ENCODE measurements around the gene SIRPD.
"Not testable (repeated sequence)": the region's sequence is repeated elsewhere in the genome, so short reads cannot be mapped to it uniquely, and the experiment has no call there.

The SIRPD gene

DNA sequence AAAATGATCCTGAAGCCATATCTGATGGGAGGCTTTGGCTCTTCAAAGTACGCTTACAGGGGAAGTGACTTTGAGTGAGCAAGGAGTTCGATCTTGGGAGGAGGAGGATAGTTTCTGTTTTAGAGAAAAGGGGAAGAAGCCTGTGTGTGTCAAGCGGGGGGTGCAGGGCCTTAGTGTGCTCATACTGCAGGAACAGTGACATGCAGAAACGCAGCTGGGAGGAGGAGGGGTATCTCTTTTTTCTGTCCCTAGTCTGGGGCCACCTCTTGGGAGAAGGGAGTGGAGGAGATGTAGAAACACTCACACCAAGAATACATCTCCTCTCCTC, 19.8 kb downstream of the SIRPD start:
- peak; percentile 70 for DNase-seq (ENCODE audit: low spot score)

DNA sequence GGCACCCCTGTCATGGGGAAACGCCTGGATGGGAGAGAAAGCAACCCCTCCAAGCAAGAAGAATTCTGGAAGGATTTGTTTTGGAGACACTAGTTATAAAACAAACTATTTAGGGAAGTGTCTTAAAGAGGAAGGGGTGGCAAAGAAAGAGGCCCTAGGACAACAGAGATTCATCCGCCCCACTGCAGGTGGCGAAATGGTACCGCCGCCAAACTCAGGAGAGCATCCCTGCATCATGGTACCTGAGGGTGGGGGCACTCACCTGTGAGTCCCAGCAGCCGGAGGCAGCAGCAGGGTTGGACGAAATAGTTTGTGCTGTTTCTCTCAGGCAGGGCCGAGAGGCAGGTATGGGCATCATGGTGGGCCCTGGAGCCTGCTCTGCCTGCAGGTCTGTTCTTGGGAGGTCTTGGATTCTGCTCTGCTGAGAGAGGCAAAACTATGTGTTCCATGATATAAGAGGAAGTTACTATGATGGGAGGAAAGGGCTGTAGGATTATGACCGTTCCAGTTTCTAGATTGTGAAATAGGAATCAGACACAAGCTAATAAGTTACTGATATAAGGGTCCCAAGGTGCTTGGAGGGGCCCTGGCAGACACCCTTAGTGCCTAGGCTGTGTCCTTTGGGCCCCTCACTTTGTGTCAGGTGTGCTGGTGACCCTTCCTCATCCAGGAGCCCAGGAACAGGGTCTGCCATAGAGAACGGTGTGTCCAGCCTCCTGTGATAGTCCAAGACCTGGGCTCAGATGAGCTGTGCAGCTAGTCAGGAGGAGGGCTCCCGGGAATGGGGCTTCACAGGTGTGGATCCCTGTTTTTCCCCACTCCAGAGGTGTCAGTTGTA, 20.4 kb downstream of the SIRPD start:
- DNase-seq (ENCODE audit: low spot score) = no peak

DNA sequence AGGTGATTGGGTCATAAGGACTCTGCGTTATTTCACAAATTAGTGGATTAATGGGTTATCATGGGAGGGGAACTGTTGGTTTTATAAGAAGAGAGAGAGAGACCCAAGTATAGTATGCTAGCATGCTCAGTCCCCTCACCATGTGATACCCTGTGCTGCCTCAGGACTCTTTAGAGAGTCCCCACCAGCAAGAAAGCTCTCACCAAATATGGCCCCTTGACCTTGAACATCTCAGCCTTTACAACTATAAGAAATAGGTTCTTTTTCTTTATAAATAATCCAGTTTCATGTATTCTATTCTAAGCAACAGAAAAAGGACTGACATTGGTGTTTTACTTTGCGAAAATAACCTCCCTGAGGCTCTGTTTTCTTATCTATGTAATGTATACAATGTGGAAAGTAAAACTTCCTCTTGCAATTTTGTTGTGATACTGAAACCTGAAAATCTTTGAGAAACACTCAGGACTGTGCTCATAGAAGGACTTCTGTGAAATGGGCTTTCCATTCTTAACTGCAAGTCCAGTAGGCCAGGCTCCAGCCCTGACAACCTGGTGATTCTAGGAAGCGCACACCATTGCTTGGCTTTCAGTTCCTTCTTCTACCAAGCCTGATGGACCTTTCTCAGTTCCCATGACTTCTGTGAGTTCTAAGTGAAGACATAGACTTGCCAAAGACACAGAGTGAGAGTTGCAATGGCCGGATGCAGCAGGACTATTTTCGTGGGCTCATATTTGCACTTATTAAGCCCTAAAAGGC, 21.9 kb downstream of the SIRPD start:
- peak; percentile 70 for DNase-seq (ENCODE audit: low spot score)

DNA sequence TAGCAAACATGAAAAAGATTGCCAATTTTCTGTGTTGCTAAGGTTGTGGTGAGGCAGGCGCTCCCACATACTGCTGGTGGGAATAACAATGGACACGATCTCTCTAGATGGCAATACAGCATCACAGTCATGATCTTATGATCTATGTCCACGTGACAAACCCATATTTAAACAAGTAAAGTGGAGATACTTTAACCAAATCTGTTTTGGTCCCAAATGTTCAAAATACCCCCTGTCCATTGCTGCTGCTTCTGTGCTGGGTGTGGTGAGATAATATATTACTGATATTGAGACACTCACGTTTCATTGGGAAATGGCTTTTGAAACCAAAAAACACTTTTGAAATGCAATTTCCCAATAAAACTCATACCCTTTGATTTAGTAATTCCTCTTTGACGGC, 23.0 kb downstream of the SIRPD start:
- DNase-seq (ENCODE audit: low spot score) = peak; percentile 16

DNA sequence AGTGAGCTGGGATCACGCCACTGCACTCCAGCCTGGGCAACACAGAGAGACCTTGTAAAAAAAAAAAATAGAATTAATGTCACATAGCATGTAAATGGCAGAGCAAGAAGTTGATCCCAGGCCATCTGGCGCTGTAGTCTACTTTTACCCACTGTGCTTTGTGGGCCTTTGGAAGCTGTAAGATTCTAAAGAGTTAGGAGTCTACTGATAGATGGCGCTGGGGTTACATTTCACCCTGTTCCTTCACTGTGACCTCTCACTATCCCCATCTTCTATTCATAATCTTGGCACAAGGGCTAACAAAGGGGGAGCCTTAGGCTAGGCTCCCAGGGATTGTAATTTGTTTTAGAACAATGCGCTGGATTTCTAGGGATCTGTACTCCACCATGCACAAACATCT, 24.4 kb downstream of the SIRPD start:
- no peak for DNase-seq (ENCODE audit: low spot score)

DNA sequence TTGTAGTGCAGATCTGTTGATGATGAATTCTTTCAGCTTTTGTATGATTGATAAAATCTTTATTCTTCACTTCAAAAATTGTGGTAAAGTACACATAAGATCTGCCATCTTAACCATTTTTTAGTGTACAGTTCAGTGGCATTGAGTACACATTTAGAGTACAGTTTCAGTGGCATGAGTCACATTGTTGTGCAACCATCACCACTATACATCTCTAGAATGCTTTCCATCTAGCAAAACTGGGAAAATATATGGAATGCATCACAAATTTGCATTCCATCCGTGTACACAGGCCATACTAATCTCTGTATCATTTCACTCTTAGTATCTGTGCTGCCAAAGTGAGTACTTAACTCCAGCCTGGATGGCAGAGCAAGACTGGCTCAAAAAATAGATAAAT, 28.7 kb downstream of the SIRPD start:
- DNase-seq (ENCODE audit: low spot score) = no peak

DNA sequence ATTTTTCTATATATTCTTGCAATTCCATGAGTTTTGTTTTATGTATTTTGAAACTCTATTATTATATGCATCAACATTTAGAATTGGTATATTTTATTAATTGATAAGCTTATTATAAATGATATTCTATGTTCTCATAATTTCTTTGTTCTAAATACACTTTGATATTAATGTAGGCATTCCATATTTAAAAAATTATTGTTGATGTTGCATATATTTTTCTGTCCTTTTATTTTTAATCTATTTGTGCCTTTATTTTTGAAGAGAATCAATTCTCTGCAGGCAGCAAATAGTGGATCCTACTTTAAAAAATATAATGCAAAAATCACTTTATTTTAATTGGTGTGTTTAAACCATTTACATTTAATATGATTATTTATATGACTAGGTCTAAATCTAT, 29.6 kb downstream of the SIRPD start:
- no peak for DNase-seq (ENCODE audit: low spot score)

DNA sequence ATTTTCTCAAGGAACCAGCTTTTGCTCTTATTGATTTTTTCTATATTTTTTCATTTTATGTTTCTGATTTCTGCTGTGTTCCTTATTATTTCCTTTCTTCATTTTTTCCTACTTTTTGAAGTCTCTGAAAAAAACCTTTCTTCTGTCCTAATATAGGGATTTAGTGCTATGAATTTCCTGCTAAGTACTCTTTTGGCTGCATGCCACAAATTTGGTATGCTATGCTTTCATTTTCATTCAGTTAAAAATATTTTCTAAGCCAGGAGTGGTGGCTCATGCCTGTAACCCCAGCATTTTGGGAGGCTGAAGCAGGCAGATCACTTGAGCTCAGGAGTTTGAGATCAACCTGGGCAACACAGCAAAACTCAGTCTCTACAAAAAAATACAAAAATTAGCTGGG, 30.6 kb downstream of the SIRPD start:
- no peak for DNase-seq (ENCODE audit: low spot score)

DNA sequence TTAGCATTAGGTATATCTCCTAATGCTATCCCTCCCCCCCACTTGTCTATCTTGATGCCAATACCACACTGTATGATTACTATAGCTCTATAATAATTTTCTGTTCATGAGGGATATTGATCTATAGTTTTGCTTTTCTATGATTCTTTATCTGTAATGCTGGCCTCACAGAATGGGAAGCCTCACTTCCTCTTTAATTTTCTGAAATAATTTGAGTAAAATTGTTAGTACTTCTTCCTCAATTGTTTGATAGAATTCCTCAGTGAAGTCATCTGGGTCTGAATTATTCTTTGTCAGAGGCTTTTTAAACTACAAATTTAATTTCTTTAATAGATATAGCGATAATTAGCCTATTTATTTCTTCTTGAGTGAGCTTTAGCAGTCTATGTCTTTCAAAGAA, 31.2 kb downstream of the SIRPD start:
- DNase-seq (ENCODE audit: low spot score) = no peak

DNA sequence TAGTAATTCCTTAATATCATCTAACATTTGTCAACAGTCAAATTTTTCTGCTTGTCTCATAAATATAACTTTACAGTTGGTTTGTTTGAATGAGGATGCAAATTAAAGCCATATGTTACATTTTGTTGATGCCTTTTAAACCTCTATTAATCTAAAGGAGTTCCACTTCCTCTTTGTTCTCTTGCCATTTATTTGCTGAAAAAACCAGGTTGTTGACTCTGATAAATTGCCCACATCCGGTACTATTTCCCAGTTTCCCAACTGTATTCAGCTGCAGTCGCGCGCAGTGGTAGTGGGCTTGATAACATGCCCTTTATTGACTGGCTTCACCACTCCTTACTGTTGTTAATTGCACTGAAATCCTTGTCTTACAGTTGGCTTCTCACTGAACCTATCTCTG, 33.5 kb downstream of the SIRPD start:
- DNase-seq (ENCODE audit: low spot score) = no peak

DNA sequence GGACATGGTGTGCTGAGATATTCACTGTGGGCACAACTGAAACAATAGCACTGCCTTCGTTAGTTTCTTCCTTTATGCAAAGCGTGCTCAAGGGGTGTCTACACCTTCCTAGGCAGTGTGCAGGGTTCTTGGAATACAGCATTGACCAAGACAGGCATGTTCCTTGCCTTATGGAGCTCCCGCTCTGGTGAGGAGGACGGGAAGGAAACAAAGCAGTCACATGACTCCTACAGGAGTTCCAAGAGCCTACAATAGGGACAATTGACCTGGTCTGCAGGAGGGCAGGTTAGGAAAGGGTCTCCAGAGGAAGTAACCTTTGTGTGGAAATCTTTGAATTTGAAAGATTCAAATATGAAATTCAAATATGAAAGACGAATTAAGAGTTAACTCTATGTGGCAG, 40.5 kb downstream of the SIRPD start:
- DNase-seq (ENCODE audit: low spot score) = no peak

DNA sequence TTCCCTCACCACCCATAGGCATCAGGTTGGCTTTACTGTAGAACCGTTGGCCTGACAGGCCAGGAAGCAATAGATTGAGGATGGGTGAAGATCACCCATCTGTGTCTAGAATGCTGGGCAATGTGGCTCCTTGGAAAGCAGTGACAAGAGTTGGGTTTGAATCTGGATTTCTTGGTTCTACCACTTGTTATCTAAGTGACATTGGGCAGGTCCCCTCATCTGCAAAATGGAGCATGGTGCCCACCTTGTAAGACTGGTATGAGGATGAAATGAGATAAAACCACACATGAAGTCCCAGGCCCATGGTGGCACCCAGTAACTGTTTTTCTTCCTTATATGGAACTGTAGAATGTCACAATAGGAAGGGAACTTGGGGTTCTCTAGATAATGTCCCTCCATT, 43.7 kb downstream of the SIRPD start:
- no peak for DNase-seq (ENCODE audit: low spot score)

DNA sequence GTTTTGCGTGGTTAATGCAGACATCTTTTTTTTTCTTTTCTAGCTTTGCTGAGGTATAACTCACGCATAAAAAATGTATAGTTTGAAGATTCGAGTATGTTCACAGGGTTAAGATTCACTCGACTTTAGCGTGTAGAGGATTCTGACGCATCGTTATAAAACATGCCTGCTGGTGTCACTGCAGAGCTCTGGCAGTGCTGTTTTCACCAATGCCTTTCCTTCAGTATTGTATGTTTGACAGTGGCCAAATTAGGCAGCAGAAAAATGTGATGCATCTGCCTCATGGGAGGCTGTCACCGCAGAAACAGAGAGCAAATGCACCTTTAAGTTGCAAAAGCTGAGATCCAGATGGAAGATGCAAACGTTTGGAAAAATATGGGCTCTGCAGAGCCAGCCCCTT, 48.3 kb downstream of the SIRPD start:
- peak; percentile 75 for DNase-seq (ENCODE audit: low spot score)

DNA sequence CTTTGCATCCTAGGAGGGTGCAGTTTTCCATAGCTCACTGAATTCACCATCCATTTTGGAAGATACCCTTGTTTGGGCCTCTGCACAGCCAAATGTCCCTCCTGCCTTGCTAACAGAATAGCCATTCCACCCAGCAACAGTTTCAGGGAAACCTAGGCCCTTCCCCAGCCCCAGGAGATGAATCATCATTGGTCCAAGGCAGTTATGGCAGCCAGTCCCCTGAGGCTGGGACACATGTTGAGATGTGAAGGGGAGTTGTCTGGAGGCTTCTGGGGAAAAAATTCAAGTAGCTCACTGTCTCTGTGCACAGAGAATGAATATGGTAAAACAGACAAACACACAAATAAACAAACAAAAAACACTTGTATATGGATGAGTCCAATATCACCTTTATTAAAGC, 48.9 kb downstream of the SIRPD start:
- DNase-seq (ENCODE audit: low spot score) = no peak

DNA sequence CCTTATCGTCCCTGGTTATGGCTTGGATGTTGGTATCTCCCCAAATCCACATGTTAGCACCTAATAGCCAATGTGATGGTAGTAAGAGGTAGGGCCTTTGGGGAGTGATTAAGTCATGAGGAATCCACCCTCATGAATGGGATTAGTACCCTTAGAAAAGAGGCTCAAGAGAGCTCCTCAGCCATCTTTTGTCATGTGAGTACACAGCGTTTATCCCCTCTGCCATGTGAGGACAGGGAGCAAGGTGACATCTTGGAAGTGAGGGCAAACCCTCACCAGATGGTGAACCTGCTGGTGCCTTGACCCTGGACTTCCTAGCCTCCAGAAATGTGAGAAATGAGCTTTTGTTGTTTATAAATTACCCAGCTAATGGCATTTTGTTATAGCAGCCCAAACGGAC, 50.2 kb downstream of the SIRPD start:
- no peak for DNase-seq (ENCODE audit: low spot score)

DNA sequence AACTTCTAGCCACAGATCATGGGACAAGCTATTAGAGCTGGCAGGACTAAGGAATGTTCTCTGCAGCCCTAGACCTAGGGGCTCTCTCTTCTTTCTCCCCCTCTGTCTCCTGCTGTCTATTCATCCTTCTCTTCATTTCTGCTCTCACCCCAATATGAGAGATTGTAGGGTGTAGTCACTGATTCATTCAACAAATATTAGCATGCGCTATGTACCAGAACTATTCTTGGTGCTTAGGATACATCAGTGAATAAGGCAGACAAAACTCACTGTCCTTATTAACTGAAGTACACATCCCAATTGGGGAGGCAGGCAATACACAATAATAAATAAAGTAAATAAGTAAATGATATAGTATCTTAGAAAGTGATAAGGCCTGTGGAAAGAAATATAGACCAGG, 51.6 kb downstream of the SIRPD start:
- no peak for DNase-seq (ENCODE audit: low spot score)

DNA sequence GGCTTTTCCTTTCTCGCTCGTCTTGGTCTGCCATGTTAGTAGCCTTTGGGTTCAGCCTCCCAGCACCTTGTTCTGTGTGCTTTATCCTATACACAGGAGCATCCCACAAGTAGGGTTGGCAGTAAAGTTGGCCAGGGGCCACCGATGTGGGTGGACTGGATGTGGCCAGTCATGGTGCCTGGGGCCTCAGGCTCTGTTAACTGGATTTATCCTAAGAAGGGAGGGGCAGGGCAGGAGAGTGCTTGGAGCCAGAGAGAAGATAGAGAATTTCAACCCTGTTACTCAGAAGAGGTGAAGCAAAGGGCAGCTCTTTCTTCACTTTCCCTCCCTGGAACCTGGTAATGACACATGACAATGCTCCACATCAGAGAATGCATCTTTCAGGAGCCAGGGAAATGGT, 52.1 kb downstream of the SIRPD start:
- no peak for DNase-seq (ENCODE audit: low spot score)

DNA sequence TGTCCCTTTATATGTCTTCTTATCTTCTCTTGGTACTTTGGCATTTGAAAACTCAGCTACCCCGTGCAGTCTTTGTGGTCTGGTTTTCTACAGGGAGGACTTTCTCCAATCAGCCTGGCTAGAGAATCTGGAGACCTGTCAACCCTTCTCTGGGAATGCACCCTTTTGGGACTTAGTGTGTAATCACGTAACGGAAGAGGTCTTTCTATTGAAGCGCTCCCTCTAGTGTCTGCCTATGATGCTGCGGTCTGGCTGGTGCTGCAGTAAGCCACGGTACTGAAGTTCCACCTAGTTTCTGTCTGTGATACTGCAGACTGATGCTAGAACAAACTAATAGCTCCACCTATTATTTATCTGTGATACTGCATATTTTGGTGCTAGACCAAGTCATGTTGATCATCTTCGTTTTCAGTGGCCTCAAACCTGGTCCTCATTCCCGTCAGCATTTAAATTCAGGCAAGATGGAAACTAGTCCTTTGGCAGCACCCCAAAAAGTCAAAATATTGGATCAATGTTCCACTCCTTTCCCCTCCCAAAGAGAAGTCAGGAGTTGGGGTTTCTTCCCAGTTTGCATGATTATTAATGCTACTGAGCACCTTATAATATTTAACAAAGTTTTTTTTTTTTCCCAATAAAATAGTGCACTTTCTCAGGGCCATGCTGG, 53.8 kb downstream of the SIRPD start:
- DNase-seq (ENCODE audit: low spot score) = peak; percentile 92

DNA sequence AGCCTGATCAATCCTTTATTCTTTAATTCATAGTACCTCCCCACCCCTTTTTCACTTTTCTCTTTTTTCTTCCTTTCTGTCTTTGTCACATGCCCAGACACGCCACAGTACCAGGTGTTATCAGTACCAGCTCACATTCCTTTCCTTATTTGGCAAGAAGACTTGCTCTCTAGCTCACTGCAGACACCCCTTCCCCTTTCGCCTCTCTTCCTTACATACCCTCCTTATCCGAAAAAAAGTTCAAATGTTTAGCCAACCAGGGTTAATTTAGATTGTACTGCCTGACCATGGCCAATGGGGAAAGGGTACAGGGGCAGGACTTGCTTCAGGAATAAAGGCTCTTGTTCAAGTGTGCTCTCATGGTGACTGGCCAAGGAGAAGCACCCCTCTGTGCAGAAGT, 57.0 kb downstream of the SIRPD start:
- DNase-seq (ENCODE audit: low spot score) = no peak

DNA sequence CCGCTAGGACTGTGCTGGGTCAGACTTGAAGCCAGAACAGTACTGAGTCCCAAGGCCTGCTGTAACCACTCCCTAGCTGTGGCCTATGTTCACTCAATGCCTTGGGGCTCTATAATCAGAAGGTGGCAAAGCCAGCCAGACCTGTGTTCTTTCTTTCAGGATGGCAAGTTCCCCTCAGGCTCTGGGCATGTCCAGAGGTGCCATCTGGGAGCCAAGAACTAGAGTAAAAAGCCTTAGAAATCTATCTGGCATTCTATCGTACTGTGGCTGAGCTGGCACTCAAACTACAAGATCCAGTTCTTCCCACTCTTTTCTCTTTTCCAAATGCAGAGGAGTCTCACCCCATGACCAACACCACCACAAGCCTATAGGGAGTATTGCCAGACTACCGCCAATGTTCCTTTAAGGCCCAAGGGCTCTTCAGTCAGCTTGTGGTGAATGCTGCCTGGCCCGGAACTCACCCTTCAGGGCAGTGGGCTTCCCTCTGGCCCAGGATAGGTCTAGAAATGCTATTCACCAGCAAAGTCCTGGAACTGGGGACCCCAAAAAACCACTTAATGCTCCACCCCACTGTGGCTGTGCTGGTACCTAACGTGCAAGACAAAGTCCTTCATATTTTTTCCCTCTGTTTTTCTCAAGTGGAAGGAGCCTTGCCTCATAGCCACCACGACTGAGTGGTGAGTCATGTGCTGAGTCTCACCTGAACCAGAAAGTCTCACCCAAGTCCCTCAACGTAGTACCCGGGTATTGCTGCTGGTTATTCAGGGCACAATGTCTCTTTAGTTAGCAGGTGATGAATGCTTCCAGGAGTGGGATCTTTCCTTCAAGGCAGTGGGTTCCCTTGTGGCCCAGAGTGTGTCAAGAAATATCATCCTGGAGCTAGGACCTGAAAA, 57.7 kb downstream of the SIRPD start:
- no peak for DNase-seq (ENCODE audit: low spot score)

DNA sequence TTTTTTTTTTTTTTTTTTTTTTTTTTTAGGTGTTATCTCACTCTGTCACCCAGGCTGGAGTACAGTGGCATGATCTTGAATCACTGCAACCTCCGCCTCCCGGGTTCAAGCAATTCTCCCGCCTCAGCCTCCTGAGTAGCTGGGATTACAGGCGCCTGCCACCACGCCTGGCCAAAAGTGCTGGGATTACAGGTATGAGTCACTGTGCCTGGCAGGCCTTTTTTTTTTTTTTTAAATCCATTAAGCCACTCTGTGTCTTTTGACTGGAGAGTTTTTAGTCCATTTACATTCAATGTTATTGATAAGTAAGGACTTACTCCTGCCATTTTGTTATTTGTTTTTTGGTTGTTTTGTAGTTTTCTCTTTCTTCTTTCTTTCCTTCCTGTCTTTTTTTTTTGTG, 60.1 kb downstream of the SIRPD start:
- not testable (repeated sequence) for DNase-seq (ENCODE audit: low spot score)

DNA sequence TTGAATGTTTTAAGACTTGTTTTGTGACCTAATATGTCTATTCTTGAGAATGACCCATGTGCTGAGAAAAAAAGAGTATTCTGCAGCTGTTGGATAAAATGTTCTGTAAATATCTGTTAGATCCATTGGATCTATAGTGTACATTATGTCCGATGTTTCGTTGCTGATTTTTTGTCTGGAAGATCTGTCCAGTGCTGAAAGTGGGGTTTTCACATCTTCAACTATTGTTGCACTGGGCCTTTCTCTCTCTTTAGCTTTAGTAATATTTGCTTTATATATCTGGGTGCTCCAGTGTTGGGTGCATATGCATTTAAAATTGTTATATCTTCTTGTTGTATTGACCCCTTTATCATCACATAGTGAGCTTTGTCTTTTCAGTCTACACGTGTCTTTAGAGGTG, 60.6 kb downstream of the SIRPD start:
- DNase-seq (ENCODE audit: low spot score) = no peak

All from Ammon's horn (tissue), 1 donor.